Measurements from ENCODE around the gene ACOT7. TPM values are rescaled to one million over a fixed set of nuclear protein-coding genes. Genes with fewer than 3 reads are reported as not detected.

Gene ACOT7
- total and polyA plus RNA-seq, 2 donors (not counting 1 experiment from before 2014, with no cell fraction given) = 4.2 to 4.6 TPM

DNA sequence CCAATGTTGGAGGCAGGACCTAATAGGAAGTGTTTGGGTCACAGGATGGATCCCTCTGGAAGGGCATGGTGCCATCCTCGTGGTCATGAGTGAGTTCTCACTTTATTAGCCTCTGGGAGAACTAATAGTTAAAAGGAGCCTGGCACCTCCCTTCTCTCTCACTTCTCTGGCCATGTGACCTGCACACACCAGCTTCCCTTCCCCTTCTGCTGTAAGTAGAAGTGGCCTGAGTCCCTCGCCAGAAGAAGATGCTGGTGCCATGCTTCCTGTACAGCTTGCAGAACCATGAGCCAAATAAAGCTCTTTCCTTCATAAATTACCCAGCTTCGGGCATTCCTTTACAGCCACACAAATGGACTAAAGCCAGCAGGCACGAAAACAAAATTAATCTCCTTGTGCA lies 23.6 kb downstream of the ACOT7 start:
- CTCF ChIA-PET = interaction anchor here (0.7 kb wide), 1 partner anchor 40 kb away, joined by 4 read pairs; no protein-coding TSS in a partner anchor
- POLR2A ChIA-PET = no interaction called here
- H3K4me3 ChIP-seq (ENCODE audit: control extremely low read depth in 1 of 5, extremely low read depth in 1 of 5, insufficient read depth in 1 of 5, low read depth in 2 of 5, low read length in 4 of 5) = no peak overlapping the region
- DNase-seq (no peak), ATAC-seq (ENCODE audit: low read depth) (no peak)
- no peaks in the 10 kb centered on the region for H3K27me3 ChIP-seq (replicated peaks in 1 of 4; ENCODE audit: control extremely low read depth in 1 of 4, control insufficient read depth in 3 of 4, insufficient read depth in 4 of 4, low read length in 3 of 4)
- Mint-ChIP-seq H3K9me3 (ENCODE audit: insufficient read depth) (no peaks in the 10 kb centered on the region), H3K27ac (no peak overlapping the region), H3K4me1 (no peaks in the 10 kb centered on the region), H3K27me3 (no peaks in the 10 kb centered on the region), H3K4me3 (no peak overlapping the region)
- intact Hi-C loops (cut with micrococcal nuclease) = no loop called here
- H3K79me2 ChIP-seq (ENCODE audit: control insufficient read depth, insufficient read depth, low read length) = peaks cover 6% of the 10 kb centered on the region
- TF ChIP-seq, protein P1, sequence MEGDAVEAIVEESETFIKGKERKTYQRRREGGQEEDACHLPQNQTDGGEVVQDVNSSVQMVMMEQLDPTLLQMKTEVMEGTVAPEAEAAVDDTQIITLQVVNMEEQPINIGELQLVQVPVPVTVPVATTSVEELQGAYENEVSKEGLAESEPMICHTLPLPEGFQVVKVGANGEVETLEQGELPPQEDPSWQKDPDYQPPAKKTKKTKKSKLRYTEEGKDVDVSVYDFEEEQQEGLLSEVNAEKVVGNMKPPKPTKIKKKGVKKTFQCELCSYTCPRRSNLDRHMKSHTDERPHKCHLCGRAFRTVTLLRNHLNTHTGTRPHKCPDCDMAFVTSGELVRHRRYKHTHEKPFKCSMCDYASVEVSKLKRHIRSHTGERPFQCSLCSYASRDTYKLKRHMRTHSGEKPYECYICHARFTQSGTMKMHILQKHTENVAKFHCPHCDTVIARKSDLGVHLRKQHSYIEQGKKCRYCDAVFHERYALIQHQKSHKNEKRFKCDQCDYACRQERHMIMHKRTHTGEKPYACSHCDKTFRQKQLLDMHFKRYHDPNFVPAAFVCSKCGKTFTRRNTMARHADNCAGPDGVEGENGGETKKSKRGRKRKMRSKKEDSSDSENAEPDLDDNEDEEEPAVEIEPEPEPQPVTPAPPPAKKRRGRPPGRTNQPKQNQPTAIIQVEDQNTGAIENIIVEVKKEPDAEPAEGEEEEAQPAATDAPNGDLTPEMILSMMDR (IDR thresholded peaks at IDR 0.05) = no peak
- TF ChIP-seq EZH2 (IDR thresholded peaks at IDR 0.05; ENCODE audit: borderline replicate concordance, insufficient read depth, low read depth, low read length, poor library complexity, severe bottlenecking) = no peak
- no peaks in the 10 kb centered on the region for H3K4me1 ChIP-seq (ENCODE audit: control insufficient read depth in 2 of 2, insufficient read depth in 2 of 2, low read length in 2 of 2)
- no peak overlapping the region for H2AFZ ChIP-seq (ENCODE audit: insufficient read depth, low read depth, low read length, poor library complexity, severe bottlenecking)
- no peaks in the 10 kb centered on the region for H4K20me1 ChIP-seq (ENCODE audit: control insufficient read depth, insufficient read depth, low read length, poor library complexity, severe bottlenecking)
- H3K27ac ChIP-seq (ENCODE audit: low read length in 2 of 2) = no peak overlapping the region
- H3K4me2 ChIP-seq (replicated peaks; ENCODE audit: low read depth, low read length, poor library complexity, severe bottlenecking) = no peak overlapping the region
- 53% methylated on average over 2 of the region's 4 CpGs for WGBS (ENCODE audit: insufficient coverage)
- no peak overlapping the region for H3K9ac ChIP-seq (ENCODE audit: low read length)
- peaks cover 0 to 18% (median 4%) of the 10 kb centered on the region in 3 donors for H3K9me3 ChIP-seq (ENCODE audit: control extremely low read depth in 1 of 3, control insufficient read depth in 2 of 3, insufficient read depth in 1 of 3, low read length in 2 of 3)
- no peaks in the 10 kb centered on the region for H3K36me3 ChIP-seq (replicated peaks in 1 of 2; ENCODE audit: control extremely low read depth in 1 of 2, control insufficient read depth in 1 of 2, extremely low read depth in 1 of 2, insufficient read depth in 2 of 2, low read length in 1 of 2)

DNA sequence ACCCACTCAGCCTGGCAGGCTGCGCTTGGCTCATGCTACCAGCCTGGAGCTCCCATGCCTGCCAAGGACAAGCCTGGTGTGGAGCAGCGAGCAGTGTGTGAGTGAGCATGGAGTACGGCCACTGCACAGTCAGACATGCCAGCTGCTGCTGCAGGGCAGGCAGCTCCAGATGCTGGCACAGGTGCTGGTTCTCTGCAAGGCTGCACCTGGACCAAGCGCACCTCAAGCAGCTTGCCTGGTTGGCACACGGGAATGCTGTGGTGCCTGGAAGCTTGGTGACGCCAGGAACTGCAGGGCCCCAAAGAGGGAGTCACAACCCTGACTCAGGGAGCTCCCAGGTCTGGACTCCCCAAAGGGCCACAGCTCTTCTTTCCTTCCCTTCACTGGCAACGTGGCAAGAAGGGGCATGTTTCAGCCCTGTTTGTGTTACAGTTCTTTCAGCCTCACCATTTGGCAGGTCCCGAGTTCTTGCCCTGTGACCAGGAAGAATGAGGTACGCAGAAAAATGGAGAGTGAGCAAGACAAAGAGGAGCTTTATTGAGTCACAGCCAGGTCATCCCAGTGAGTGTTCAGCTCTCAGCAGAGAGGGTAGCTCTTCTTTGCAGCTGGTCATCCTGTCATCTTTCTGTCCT lies 26.1 kb downstream of the ACOT7 start:
- Histone ChIP-seq H3K9me3 (ENCODE audit: control extremely low read depth in 1 of 3, control insufficient read depth in 2 of 3, insufficient read depth in 1 of 3, low read length in 2 of 3) (peaks cover 0 to 18% (median 4%) of the 10 kb centered on the region in 3 donors), H3K4me3 (ENCODE audit: control extremely low read depth in 1 of 5, extremely low read depth in 1 of 5, insufficient read depth in 1 of 5, low read depth in 2 of 5, low read length in 4 of 5) (no peak overlapping the region), H3K36me3 (replicated peaks in 1 of 2; ENCODE audit: control extremely low read depth in 1 of 2, control insufficient read depth in 1 of 2, extremely low read depth in 1 of 2, insufficient read depth in 2 of 2, low read length in 1 of 2) (no peaks in the 10 kb centered on the region), H3K79me2 (ENCODE audit: control insufficient read depth, insufficient read depth, low read length) (no peaks in the 10 kb centered on the region), H4K20me1 (ENCODE audit: control insufficient read depth, insufficient read depth, low read length, poor library complexity, severe bottlenecking) (no peaks in the 10 kb centered on the region), H3K9ac (ENCODE audit: low read length) (no peak overlapping the region), H3K27me3 (replicated peaks in 1 of 4; ENCODE audit: control extremely low read depth in 1 of 4, control insufficient read depth in 3 of 4, insufficient read depth in 4 of 4, low read length in 3 of 4) (no peaks in the 10 kb centered on the region), H3K4me1 (ENCODE audit: control insufficient read depth in 2 of 2, insufficient read depth in 2 of 2, low read length in 2 of 2) (peaks cover 0 to 5% of the 10 kb centered on the region in 2 donors), H3K4me2 (replicated peaks; ENCODE audit: low read depth, low read length, poor library complexity, severe bottlenecking) (no peak overlapping the region), H3K27ac (ENCODE audit: low read length in 2 of 2) (no peak overlapping the region), H2AFZ (ENCODE audit: insufficient read depth, low read depth, low read length, poor library complexity, severe bottlenecking) (no peak overlapping the region)
- intact Hi-C loops (cut with micrococcal nuclease) = no loop called here
- Mint-ChIP-seq H3K4me1 (peaks cover 2% of the 10 kb centered on the region), H3K27me3 (no peaks in the 10 kb centered on the region), H3K4me3 (no peak overlapping the region), H3K9me3 (ENCODE audit: insufficient read depth) (no peaks in the 10 kb centered on the region), H3K27ac (no peak overlapping the region)
- POLR2A ChIA-PET = no interaction called here
- DNase-seq (no peak), ATAC-seq (ENCODE audit: low read depth) (no peak)
- CTCF ChIA-PET = interaction anchor here (0.6 to 1.2 kb wide), 3 partner anchors 32 to 64 kb away, joined by 3 to 4 read pairs (median 3); no protein-coding TSS in a partner anchor
- over 99% methylated on average over 8 of the region's 9 CpGs for WGBS (ENCODE audit: insufficient coverage)
- TF ChIP-seq EZH2 (IDR thresholded peaks at IDR 0.05; ENCODE audit: borderline replicate concordance, insufficient read depth, low read depth, low read length, poor library complexity, severe bottlenecking) = no peak
- TF ChIP-seq, protein P1 (IDR thresholded peaks at IDR 0.05) = no peak
